Left ventricle myocardium inferior (tissue), 1 donor: ENCODE results near the gene ILKAP. TPM values are rescaled to one million over a fixed set of nuclear protein-coding genes. Genes with fewer than 3 reads are reported as not detected.

Source experiments
- DNase-seq: peaks from one replicate; pipeline ENCODE4 v3.0.0-alpha.2; 2020
- H3K27ac ChIP-seq: fragments of 200-600 bp; replicated peaks from 2 replicates; pipeline ENCODE4 v1.8.0; 2021
- H3K27me3 ChIP-seq: fragments of 200-600 bp; 2 replicates; pipeline ENCODE4 v1.8.0; 2021; ENCODE audit warnings: low read depth
- H3K36me3 ChIP-seq: fragments of 200-600 bp; 2 replicates; pipeline ENCODE4 v1.8.0; 2021
- H3K4me1 ChIP-seq: fragments of 200-600 bp; 2 replicates; pipeline ENCODE4 v1.8.0; 2021
- H3K4me3 ChIP-seq: fragments of 200-600 bp; 2 replicates; pipeline ENCODE4 v1.8.0; 2021; ENCODE audit warnings: mild to moderate bottlenecking, moderate library complexity
- H3K9me3 ChIP-seq: fragments of 200-600 bp; replicated peaks from 2 replicates; pipeline ENCODE4 v1.8.0; 2021
- CTCF ChIP-seq: fragments of 200-600 bp; IDR thresholded peaks from 2 replicates; pipeline ENCODE4 v1.8.0; 2021; ENCODE audit warnings: antibody characterized with exemption, mild to moderate bottlenecking, borderline replicate concordance
- intact Hi-C: fragments of 100-400 bp; cut with micrococcal nuclease; formaldehyde crosslinking; loops from one replicate; pipeline ENCODE4 v1.11.0; 2022
- total RNA-seq: library from RNA; stranded (reverse); fragmentation: NEBNext Ultra II Directional; extraction: Animal tissue kit (Norgen Biotek cat#: 25700); gene quantifications from one replicate; pipeline ENCODE4 v1.2.1, GENCODE V29; 2021
- donor health status: DM: no; HTN: yes; CAD: no; lungs with severe emphysema.

Gene ILKAP
- total RNA-seq, 1 donor from 2014 or later = 26.5 TPM

- no peak for DNase-seq
- Histone ChIP-seq H3K27me3 (peaks cover 26% of the 10 kb centered on the region), H3K4me1 (peaks cover 11% of the 10 kb centered on the region), H3K36me3 (no peaks in the 10 kb centered on the region), H3K27ac (no peak overlapping the region), H3K4me3 (no peak overlapping the region), H3K9me3 (no peaks in the 10 kb centered on the region)
- no peak for TF ChIP-seq CTCF
- intact Hi-C loops = no loop called here
Measured at GRCh38 chr2:238122287-238123217, 80.9 kb downstream of the ILKAP start.

- Histone ChIP-seq H3K4me1 (peaks cover 11% of the 10 kb centered on the region), H3K27me3 (peaks cover 35% of the 10 kb centered on the region), H3K9me3 (no peaks in the 10 kb centered on the region), H3K36me3 (no peaks in the 10 kb centered on the region), H3K27ac (no peak overlapping the region), H3K4me3 (no peak overlapping the region)
- TF ChIP-seq CTCF = no peak
- DNase-seq = no peak
- intact Hi-C loops = no loop called here
Measured at GRCh38 chr2:238121511-238122286, 81.8 kb downstream of the ILKAP start.

- no peak for DNase-seq
- Histone ChIP-seq H3K4me3 (no peak overlapping the region), H3K27me3 (peaks cover 45% of the 10 kb centered on the region), H3K27ac (no peak overlapping the region), H3K36me3 (no peaks in the 10 kb centered on the region), H3K9me3 (no peaks in the 10 kb centered on the region), H3K4me1 (peaks cover 11% of the 10 kb centered on the region)
- peak; percentile 49 for TF ChIP-seq CTCF
- intact Hi-C loops = no loop called here
Measured at GRCh38 chr2:238120463-238121298, 82.8 kb downstream of the ILKAP start.

Other genes starting within 250 kb of the ILKAP start
- 63.5 TPM for gene UBE2F, start 236.7 kb downstream of the ILKAP start, total RNA-seq
- 10.9 TPM for gene SCLY, start 142.7 kb downstream of the ILKAP start, total RNA-seq
- not detected for gene ESPNL, start 103.4 kb downstream of the ILKAP start, total RNA-seq
- 17.3 TPM for gene KLHL30, start 65.0 kb downstream of the ILKAP start, total RNA-seq
- gene ERFE, start 44.7 kb downstream of the ILKAP start, total RNA-seq = 0.44 TPM
- gene HES6, start 36.3 kb upstream of the ILKAP start, total RNA-seq = 2.7 TPM
- 3.4 TPM for gene PER2, start 84.9 kb upstream of the ILKAP start, total RNA-seq
- gene TRAF3IP1, start 116.8 kb upstream of the ILKAP start, total RNA-seq = 14.6 TPM
- 52.6 TPM for gene ASB1, start 223.2 kb upstream of the ILKAP start, total RNA-seq